HG03460 (cell line): Measurements from ENCODE around the gene COL23A1.

ENCODE experiments used
- ATAC-seq: cut with Tn5 transposase; IDR thresholded peaks from one replicate; pipeline ENCODE4 v1.9.1; 2021; ENCODE audit not compliant: unreplicated experiment

The COL23A1 gene

DNA sequence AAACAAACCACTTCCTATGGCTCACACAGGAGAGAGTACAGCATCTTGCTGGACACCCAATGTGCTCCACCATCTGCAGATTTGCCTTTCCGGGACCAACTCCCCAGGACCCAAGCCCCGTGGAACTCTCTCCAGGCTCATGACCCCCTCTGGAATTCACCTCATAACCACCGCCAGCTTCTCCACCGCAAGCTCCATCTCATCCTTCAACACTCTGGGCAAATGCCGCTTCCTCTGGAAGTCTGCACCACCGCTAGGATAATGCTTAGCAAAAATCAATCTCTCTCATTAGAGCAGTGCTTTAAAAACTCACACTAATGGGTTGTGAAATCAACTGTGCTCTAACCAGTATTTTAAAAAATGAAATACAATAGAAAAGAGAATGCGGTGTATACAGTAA lies 150.0 kb downstream of the COL23A1 start:
- no peak for ATAC-seq

DNA sequence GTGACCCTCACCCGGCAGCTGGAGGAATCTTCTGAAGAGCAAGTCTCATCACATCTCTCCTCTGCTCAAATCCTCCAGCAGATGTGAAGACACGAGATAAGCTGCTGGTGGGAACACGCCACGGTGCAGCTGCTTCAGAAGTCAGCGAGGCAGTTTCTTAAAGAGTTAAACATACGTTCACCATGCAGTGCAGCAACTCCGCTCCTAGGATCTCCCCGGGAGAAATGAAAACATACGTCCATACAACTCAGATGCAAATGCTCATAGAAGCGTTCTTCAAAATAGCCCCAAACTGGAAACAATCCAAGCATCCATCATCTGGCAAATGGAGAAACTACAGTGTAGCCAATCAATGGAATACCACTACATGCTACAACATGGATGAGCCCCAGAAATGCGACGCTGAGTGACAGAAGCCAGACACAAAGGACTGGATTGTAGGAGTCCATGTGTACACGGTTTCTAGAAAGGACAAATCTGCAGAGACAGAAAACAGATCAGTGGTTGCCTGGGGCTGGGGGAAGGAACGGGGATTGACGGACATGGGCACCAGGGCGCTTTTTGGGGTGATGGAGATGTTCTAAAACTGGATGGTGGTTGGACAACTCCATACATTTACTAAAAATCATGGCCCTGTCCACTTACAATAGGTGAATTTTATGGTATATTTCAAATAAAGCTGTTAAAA lies 150.6 kb downstream of the COL23A1 start:
- no peak for ATAC-seq

- ATAC-seq: no peak
Measured at GRCh38 chr5:178438796-178439195, 151.4 kb downstream of the COL23A1 start.

DNA sequence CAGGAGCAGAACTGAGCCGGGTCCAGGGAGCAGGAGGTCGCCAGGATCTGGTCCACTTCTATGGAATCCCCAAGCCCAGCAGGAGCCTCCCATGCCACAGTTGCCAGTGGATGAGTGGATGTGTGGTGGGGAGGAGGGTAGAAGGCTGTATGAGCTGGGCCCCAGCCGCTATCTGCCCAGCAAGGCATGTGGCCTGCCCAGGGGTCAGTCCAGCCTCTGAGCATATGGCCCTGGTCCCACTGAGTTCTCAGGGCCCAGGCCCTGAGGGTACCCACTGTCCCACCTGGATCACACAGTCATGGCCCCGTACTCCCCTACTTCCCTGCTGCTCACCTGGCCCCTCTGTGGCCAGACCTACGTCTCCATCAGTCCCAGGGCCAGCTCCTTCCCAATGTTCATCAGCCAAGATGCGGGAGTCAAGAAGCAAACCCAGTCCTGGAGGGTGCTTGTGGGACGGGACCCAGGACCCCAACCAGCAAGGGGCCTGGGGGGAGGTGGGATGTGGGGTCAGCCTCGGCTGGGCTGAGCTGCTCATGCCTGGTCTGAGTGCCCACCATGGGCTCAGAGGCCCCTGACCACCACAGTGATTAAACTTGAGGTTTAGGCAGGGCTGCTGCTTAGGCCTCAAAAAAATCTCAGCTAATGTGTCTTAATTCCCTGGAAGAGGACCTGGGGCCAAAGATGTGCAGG lies 152.7 kb downstream of the COL23A1 start:
- no peak for ATAC-seq

DNA sequence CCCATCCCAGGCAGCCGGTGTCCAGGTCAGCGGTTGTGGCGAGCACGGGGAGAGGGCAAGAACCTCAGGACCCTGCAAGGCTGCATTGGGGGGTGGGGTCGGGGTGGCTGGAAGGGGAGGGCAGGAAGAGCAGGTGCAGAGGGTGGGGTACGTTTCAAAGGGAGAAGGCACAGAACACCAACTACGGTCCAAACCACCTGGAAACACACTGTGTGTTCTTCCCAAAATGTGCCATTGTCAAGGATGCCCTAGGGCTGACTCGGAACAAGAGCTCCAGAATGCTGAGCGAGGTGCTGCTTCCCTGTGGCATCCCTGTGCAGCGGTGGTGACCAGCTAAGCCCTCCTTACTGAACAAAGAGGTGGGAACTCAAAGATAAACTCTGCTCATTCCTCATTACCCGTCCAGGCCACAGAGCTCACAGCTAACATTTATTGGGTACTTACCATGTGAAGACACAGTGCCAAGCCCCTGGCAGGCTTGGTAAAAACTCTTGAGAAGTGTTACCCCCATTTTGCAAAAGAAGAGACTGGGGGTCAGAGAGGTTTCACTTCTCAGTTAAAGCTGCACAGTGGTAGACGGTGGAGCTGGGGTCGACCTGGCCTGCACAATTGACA lies 153.8 kb downstream of the COL23A1 start:
- no peak for ATAC-seq

DNA sequence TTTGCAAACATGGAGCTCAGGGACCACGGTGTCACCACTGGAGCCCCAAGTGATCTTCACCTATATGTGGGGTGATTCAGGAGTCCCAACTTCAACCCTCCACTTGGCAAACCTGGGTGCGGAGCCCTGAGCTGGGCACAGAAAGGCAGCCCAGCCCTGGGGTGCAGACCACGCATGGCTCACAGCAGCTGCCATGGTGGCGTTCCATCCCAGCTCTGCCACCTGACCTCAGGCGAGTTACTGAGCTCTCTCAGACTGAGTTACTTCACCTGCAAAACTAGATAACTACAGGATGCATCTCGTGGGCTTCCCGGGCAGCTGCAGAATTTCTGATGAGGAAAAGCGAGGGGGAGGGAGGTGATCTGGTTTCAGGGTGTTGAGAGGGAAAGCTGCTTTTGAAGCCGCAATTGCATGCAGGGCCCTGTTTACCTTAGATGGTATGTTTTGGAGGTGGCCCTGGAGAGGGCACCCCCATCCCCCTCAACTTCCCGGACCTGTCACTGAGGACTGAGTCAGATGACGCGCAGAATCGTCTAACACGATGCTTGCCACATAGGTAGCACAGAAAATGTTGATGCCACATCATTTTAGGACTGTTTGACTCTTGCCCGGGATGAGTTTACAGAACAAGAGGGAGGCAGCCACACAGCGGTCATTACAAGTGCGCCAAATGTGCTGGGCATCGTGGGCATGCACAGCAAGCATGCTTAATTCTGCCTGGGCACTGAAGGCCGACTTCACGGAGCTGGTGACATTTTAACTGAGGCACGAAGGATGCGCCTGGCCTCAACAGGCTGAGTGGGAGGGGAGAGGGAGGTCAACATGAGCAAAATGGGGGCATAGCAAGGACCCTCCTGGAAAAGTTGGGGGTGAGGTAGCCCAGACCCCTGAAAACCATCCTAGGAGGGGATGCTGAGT lies 154.6 kb downstream of the COL23A1 start:
- no peak for ATAC-seq

DNA sequence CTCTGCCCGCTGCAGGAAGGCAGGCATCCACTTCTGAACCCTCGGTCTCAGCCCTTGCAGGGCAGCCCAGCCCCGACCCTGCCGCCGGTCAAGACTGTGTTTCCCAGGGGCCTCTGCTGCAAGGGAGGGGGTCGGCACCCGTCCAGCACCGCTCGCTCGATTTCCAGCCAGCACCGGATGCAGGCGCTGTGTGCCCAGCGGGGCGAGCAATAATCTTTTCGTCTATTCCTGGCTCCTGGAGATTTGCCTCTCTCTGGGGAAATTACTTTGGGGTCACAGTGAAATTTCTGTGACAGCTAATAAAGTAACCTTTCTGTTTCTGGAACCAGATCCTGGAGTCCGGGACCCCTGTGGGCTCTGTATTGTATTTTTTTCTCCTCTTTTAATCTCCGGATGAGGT lies 155.3 kb downstream of the COL23A1 start:
- no peak for ATAC-seq

GRCh38 chr5:178434016-178434761 lies 156.0 kb downstream of the COL23A1 start:
- no peak for ATAC-seq

DNA sequence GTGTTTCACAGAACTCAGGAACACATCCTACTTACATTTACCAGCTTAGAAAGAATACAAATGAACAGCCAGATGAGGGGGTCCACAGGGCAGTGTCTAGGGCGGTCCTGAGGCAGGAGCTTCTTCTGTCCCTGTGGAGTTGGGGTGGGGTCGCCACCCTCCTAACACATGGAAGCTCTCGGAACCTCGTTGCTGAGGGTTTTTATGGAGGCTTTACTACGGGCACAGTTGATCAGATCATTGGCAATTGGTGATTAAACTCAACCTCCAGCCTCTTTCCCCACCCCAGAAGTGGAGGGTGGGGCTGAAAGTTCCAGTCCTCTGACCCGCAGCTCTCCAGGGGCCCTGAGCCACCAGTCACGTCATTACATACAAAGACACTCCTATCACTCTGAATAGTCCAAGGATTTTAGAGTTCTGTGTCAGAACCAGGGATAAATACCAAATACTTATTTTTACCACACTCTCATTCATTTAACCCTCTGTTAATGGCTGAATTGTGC lies 156.9 kb downstream of the COL23A1 start:
- ATAC-seq: no peak

DNA sequence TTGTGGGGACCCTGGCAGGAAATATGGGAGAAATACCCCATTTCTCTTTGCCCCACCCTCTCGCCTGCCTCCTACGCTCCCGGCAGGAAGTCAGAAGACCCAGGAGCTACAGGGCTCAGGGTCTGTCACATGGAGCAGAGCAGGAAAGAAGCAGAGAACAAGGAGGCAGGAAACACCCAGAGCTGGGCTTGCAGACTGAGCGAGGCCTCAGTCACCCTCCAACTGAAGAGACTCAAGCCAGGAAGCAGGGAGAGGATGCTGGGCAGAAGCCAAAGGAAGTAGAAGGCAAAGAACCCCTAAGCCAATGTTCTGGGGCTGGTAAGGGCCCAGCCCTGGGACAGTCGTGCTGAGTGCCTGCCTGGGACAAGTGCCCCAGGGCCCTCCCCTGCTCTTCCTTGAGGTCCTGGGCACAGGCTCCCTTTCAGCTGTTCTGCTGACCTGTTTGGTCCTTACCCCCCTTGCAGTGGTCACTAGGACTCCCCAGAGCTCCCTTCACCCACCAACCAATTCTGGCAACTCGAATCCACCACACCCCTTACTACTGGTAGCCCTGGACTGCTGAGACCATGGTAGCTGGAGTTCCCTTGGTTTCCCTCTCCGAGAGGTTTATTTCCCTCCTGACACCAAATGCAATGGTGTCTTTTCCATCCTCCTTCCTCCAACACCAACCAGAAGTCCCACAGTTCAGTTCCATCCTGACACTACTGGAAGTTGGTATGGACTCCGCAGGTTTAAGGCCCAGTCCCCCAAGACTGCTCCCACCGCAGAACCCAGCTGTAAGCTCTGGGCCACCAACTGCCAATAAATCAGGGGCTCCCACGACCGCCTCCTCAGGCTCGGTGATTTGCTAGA lies 157.5 kb downstream of the COL23A1 start:
- no peak for ATAC-seq

- ATAC-seq: no peak
Measured at GRCh38 chr5:178431782-178432165, 158.4 kb downstream of the COL23A1 start.

GRCh38 chr5:178431063-178431781 lies 159.0 kb downstream of the COL23A1 start:
- no peak for ATAC-seq

DNA sequence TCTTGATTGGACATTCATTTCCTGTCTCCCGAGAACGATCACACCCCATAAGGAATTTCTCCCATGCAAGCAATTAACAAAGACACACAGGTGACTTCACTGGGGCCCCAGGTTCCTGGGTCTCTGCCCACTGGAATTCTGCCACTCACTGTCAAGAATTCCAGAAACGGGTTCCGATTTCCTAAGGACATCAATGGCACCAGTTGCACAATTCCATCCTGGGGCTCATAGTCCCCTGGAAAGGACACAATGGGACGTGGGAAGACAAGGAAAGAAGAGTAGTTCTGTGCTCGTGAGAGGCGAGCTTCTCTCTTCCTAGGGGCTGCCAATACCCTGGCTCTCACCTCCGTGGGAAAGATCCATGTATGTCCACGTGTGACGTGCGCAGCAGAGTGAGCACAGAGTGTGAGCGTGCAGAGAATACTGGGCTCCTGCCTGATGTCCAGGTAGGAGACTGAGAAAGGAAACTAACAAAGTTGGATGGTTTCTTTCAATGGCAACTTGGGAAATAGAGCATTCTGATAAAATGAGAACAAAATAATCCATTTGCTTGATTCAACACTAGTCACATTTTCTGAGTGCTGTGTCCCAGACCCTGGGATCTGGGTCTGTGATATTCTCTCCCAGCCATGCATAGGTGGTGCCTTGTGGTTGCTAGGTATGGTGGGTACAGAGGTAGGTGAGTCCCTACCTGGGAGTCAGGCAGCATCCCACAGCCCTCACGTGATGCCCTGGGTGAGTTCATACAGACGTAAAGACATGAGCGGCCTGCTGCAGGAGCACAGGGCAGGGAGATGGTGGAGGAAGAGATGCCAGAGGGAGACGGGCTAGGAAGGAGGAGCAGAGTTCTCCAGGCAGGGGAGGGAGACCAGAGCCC lies 159.8 kb downstream of the COL23A1 start:
- ATAC-seq: no peak

DNA sequence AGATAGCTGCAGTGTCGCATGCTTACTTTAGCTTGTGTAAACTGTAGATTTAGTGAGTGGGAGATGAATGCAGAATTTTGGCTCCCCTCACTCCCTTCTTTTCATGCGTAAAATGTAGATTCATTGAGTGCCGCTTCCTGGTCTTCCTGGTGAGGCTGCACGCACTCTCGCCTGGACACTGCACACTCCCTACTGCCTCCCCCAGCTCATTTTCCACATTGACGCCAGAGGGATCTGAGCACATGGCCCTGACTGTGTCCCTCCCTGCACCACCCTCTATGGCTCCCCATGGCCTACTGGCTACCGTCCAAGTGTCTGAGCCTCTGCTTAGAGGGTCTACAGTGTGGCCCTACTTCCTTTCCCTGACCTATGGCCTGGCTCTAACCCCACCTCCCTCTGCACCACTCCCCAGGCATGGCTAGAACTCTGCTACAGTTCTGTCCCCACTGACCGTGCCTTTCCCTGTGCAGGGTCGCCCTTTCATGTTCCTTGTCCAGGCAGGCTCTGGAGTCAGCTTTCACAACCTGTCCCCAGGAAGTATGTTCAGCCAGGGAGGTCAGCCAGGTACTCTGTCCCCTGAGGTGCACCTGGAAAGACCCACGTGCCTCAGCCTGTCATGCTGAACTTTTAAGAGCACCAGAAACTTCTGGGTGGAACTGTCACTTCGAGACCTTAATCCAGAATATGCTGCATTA lies 160.6 kb downstream of the COL23A1 start:
- ATAC-seq: no peak

- ATAC-seq: no peak
Measured at GRCh38 chr5:178429156-178429468, 161.1 kb downstream of the COL23A1 start.

DNA sequence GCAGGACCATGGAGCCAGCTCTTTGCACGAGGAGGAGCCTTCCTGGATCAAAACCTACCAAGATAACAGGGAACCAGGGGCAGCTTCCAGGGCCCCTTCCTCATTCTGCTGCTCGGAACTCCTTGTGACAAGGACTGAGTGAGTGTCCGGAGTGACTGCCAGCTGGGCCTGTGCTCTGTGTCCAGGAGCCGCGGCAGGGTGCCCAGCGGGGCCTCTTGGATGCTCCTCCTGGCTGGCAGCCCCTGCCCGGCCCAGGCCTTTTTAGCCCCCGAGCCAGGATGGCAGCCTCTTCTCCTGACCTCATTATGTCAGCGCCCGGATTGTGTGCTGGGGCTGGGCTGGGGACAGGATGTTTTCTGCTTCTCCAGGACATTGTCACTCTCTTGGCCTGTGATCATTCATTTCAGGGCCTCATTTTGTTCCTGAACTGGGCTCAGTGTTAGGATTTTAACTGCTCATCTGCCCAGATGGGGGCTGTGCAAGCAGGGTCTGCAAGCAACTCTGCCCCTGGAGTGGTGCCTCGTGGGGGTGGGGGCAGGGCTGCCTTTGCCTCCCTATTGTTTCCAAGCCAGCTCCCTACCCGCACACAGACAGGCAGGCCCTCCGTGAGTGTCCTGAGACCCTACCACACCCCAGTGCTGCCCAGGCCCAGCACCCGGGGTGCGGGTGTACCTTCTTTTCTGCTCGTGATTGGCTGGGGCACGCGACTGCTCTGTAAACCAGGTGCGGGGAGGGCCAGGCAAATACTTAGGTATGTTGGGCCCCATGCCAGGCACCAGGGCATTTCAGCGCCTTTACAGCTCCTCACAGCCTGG lies 161.6 kb downstream of the COL23A1 start:
- no peak for ATAC-seq
